ENCODE results near the gene DAPP1. TPM values are rescaled to one million over a fixed set of nuclear protein-coding genes. Genes with fewer than 3 reads are reported as not detected.

DAPP1 gene
- total and polyA plus RNA-seq, 10 of the 15 experiments (the other 5 are each of a cell fraction or from before 2014, with no cell fraction given), result 46.5 to 147 (median 74.2) TPM

DNA sequence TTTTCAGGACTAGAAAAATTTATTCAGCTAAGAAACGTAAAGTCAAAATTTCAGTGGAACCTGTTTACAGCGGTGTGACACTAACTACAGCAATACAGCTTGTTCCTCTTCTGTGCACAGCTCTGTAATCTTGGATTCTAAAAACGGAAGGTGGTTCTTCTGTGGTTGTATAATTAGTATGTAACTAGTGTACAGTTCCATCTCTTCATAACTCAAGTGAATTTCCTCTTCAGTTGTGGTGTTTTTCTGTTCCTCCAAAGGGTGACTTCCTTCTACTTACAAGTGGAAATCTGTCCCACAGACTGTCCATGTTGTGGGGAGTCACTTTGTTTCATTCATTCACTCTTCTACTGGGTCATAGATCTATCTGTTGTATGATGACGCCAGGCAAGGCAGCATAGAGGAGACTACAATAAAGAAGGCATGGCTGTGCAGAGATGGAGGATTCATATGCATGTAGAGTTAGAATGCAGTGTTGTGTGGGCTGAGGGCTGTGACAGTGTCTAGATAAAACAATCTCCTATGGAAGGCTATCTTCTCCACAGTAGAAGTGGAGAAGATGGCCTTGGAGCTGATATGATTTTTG lies 5.4 kb downstream of the DAPP1 start (continued):
- TF ChIP-seq, protein P1, sequence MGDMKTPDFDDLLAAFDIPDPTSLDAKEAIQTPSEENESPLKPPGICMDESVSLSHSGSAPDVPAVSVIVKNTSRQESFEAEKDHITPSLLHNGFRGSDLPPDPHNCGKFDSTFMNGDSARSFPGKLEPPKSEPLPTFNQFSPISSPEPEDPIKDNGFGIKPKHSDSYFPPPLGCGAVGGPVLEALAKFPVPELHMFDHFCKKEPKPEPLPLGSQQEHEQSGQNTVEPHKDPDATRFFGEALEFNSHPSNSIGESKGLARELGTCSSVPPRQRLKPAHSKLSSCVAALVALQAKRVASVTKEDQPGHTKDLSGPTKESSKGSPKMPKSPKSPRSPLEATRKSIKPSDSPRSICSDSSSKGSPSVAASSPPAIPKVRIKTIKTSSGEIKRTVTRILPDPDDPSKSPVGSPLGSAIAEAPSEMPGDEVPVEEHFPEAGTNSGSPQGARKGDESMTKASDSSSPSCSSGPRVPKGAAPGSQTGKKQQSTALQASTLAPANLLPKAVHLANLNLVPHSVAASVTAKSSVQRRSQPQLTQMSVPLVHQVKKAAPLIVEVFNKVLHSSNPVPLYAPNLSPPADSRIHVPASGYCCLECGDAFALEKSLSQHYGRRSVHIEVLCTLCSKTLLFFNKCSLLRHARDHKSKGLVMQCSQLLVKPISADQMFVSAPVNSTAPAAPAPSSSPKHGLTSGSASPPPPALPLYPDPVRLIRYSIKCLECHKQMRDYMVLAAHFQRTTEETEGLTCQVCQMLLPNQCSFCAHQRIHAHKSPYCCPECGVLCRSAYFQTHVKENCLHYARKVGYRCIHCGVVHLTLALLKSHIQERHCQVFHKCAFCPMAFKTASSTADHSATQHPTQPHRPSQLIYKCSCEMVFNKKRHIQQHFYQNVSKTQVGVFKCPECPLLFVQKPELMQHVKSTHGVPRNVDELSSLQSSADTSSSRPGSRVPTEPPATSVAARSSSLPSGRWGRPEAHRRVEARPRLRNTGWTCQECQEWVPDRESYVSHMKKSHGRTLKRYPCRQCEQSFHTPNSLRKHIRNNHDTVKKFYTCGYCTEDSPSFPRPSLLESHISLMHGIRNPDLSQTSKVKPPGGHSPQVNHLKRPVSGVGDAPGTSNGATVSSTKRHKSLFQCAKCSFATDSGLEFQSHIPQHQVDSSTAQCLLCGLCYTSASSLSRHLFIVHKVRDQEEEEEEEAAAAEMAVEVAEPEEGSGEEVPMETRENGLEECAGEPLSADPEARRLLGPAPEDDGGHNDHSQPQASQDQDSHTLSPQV (IDR thresholded peaks at IDR 0.05), result no peak
- TF ChIP-seq RBBP5 (conservative IDR thresholded peaks at IDR 0.05) (no peak), CHD4 (IDR thresholded peaks at IDR 0.05) (no peak), BRCA1 (IDR thresholded peaks at IDR 0.05; ENCODE audit: low read depth, low read length) (no peak), ZNF24 (IDR thresholded peaks at IDR 0.05) (peak; percentile 94), MTA3 (IDR thresholded peaks at IDR 0.05; ENCODE audit: borderline replicate concordance, low read length) (no peak), CREB1 (IDR thresholded peaks at IDR 0.05; ENCODE audit: low read depth) (no peak; the same call in 1 of the 2 replicates), TARDBP (IDR thresholded peaks at IDR 0.05; ENCODE audit: borderline replicate concordance) (no peak)

DNA sequence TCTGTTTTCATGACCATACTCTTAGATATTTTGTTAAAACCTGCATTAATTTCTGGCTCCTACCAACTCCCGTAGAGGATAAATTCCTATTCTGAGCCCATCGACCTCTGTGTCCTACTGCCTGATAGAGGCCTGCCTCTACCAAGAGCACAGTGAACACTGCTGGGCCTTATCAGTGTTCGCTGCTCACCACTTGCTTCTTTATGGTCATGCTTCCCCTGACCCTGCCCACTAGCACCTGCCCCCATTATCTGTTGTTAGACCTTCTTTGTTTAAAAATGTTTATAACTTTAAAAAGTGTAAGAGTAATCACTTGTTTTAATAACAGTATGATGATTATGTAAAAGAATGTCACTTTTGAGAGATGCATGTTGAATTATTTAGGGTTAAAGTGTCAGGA lies 6.1 kb downstream of the DAPP1 start:
- peak overlapping the region; percentile 34; the same call in 1 of the 2 replicates for H3K4me3 ChIP-seq
- H4K20me1 ChIP-seq (ENCODE audit: control insufficient read depth, insufficient read depth), result peaks cover 3% of the 10 kb centered on the region
- peak overlapping the region; percentile 70; the same call in 1 of the 2 replicates for H3K27ac ChIP-seq (ENCODE audit: control insufficient read depth, insufficient read depth)
- H2AFZ ChIP-seq (ENCODE audit: control insufficient read depth, low read depth, low read length), result no peak overlapping the region
- in situ Hi-C loops (cut with MboI) (loop anchor here (5.0 kb wide), 1 partner anchor 125 kb away; the partner anchor contains the start of gene DNAJB14), intact Hi-C loops (cut with micrococcal nuclease; ENCODE audit: unreplicated experiment) (loop anchor here (1.0 to 10.0 kb wide), 3 partner anchors 29 to 898 kb away; partner anchors contain the start of genes EIF4E and METAP1)
- peaks cover 91% of the 10 kb centered on the region for H3K79me2 ChIP-seq (ENCODE audit: control insufficient read depth, insufficient read depth, low read length)
- H3K36me3 ChIP-seq (ENCODE audit: control insufficient read depth in 2 of 2, insufficient read depth in 2 of 2, low read length in 1 of 2), result peaks cover 1 to 4% of the 10 kb centered on the region in 2 experiments; a peak in 2 of 4 replicates
- H3K4me2 ChIP-seq (ENCODE audit: control insufficient read depth, insufficient read depth), result peak overlapping the region; percentile 87
- ChIA-PET POLR2A (interaction anchor here (2.4 kb wide), 1 partner anchor 35 kb away, joined by 11 read pairs; no protein-coding TSS in a partner anchor), SMC1A (ENCODE audit: uncharacterized antibody, unreplicated experiment) (interaction anchor here (1.7 to 4.1 kb wide), 6 partner anchors 8 to 62 kb away, joined by 8 to 68 read pairs (median 18); no protein-coding TSS in a partner anchor), CTCF (interaction anchor here (1.4 to 4.3 kb wide), 3 partner anchors 11 to 23 kb away, joined by 4 to 62 read pairs (median 43); no protein-coding TSS in a partner anchor), RAD21 (ENCODE audit: unreplicated experiment) (interaction anchor here (0.8 to 4.1 kb wide), 6 partner anchors 24 to 120 kb away, joined by 5 to 45 read pairs (median 8); no protein-coding TSS in a partner anchor)
- 98% methylated on average over 3 of the region's 3 CpGs for WGBS (ENCODE audit: insufficient coverage, insufficient replicate concordance, low lambda C conversion rate, missing lambda C conversion rate)
- H3K27me3 ChIP-seq (replicated peaks in 1 of 2; ENCODE audit: control insufficient read depth in 2 of 2, insufficient read depth in 2 of 2, low read length in 1 of 2), result no peaks in the 10 kb centered on the region
- FAIRE-seq, result no peak
- no peak for DNase-seq (ENCODE audit: low read depth, low spot score)
- ATAC-seq, result no peak
- no peaks in the 10 kb centered on the region for H3K9me3 ChIP-seq (replicated peaks; ENCODE audit: control insufficient read depth, insufficient read depth, low read length)
- BruUV-seq (replicated peaks), result no TSS peak
- no peak overlapping the region for H3K9ac ChIP-seq (ENCODE audit: control insufficient read depth, insufficient read depth, low read length)
- H3K4me1 ChIP-seq (ENCODE audit: control insufficient read depth, insufficient read depth, low read length), result peaks cover 17% of the 10 kb centered on the region; the same call in 1 of the 2 replicates
- no peak for TF ChIP-seq ZNF622 (IDR thresholded peaks at IDR 0.05)
- no peak for TF ChIP-seq RELA (IDR thresholded peaks at IDR 0.05; ENCODE audit: borderline replicate concordance, partially characterized antibody)
- TF ChIP-seq BHLHE40 (IDR thresholded peaks at IDR 0.05; ENCODE audit: borderline replicate concordance in 1 of 2, low read depth in 2 of 2, low read length in 1 of 2), result no peak
- TF ChIP-seq RAD51 (IDR thresholded peaks at IDR 0.05), result no peak
- TF ChIP-seq PAX8 (IDR thresholded peaks at IDR 0.05), result no peak
- no peak for TF ChIP-seq CHD2 (IDR thresholded peaks at IDR 0.05; ENCODE audit: borderline replicate concordance, low read depth, low read length)
- no peak for TF ChIP-seq TARDBP (IDR thresholded peaks at IDR 0.05; ENCODE audit: borderline replicate concordance)
- no peak for TF ChIP-seq ZZZ3 (IDR thresholded peaks at IDR 0.05; ENCODE audit: control insufficient read depth, insufficient read length, low read depth)
- TF ChIP-seq, protein P2, sequence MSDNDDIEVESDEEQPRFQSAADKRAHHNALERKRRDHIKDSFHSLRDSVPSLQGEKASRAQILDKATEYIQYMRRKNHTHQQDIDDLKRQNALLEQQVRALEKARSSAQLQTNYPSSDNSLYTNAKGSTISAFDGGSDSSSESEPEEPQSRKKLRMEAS (IDR thresholded peaks at IDR 0.05; ENCODE audit: low read depth, low read length), result no peak
- no peak for TF ChIP-seq MYC (IDR thresholded peaks at IDR 0.05; ENCODE audit: insufficient read depth, insufficient read length, insufficient replicate concordance, low read length, severe bottlenecking)
- TF ChIP-seq EP300 (IDR thresholded peaks at IDR 0.05; ENCODE audit: borderline replicate concordance in 1 of 2, control insufficient read depth in 1 of 2, low read depth in 2 of 2, low read length in 2 of 2), result no peak
- no peak for TF ChIP-seq ZBED1 (IDR thresholded peaks at IDR 0.05; ENCODE audit: borderline replicate concordance)
